Renal cortical epithelial cell (primary cell): ENCODE data around the gene LRCH3. TPM values are rescaled to one million over a fixed set of nuclear protein-coding genes. Genes with fewer than 3 reads are reported as not detected.
"Not testable (repeated sequence)": the region's sequence is repeated elsewhere in the genome, so short reads cannot be mapped to it uniquely, and the experiment has no call there.

Experiments
- DNase-seq: peaks from one replicate; pipeline ENCODE4 v3.0.0-alpha.2; 2011; ENCODE audit warnings: low read depth
- total RNA-seq: library from RNA; depleted of rRNA; stranded (reverse); fragments of >200 nt; gene quantifications from 2 replicates; pipeline ENCODE4 v1.2.3, GENCODE V29; 2014

The LRCH3 gene
- total RNA-seq, 1 donor from 2014 or later, result 72.8 TPM

DNA sequence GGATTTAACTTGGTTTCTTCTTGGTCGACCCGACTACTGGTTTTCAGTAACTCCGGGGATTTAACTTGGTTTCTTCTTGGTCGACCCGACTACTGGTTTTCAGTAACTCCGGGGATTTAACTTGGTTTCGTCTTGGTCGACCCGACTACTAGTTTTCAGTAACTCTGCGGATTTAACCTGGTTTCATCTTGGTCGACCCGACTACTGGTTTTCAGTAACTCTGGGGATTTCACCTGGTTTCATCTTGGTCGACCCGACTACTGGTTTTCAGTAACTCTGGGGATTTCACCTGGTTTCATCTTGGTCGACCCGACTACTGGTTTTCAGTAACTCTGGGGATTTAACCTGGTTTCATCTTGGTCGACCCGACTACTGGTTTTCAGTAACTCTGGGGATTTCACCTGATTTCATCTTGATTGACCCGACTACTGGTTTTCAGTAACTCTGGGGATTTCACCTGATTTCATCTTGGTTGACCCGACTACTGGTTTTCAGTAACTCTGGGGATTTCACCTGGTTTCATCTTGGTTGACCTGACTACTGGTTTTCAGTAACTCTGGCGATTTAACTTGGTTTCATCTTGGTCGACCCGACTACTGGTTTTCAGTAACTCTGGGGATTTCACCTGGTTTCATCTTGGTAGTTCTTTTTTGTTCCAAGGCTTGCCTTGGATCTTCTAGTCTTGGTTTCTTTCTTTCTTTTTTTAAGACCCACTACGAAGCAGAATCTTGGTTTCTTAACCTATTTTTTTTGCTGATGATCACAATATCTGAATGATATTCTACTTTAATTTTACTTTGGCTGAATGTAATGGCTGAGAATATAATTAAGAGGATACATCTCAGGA lies 130.6 kb downstream of the LRCH3 start:
- not testable (repeated sequence) for DNase-seq

DNA sequence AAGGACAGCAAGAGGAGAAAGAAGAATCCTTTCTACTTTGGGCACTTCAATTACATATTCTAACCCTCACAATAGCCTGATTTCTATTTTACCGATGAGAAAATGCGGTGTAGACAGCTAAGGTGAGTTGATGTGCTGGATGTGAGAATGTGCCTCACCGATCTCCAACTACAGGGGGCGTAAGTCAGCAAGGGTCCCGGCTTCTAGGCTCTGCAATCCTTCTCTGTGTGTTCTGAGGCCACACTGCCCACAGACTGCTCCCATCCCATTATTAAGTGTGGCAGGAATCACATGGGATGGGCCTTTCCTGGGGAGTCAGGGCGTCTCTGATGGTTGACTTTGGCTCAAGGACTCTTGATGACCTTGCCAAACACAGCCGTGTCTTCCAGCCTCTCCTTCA lies 135.4 kb downstream of the LRCH3 start:
- no peak for DNase-seq

DNA sequence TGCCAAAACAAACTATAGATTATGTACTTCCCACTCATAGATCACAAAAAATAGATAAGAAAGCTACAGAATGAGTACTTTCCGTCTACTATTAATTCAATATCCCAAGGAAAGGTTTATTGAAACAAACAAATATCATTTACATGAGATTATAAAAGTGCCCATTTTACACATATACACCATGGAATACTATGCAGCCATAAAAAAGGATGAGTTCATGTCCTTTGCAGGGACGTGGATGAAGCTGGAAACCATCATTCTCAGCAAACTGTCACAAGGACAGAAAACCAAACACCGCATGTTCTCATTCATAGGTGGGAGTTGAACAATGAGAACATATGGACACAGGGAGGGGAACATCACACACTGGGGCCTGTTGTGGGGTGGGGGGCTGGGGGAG lies 136.5 kb downstream of the LRCH3 start:
- not testable (repeated sequence) for DNase-seq

DNA sequence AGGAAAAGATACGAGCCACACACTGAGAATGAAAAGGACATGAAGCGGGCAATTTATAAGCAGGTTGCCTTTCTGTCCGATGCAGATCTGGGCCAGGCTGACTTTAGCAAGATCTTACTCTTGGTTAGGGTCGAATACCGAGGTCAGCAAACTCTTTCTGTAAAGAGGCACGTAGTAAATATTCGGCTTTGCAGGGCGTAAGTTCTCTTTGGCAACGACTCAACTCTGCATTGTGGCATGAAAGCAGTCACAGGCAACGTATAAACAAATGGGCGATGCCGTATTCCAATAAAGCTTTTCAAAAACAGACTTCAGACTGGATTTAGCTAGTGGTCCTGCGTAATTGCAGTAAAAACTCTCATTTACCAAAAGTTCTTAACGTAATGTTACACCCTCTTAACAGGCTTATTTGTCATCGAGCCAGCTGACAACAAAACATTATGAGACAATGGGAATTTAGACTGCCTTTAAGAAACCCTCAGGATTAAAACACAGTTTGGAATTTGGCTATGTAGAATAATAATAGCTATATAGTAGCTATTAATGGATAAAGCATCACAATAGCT lies 145.8 kb downstream of the LRCH3 start:
- DNase-seq, result no peak

Other genes starting within 250 kb of the LRCH3 start
- gene BDH1, start 235.3 kb upstream of the LRCH3 start, total RNA-seq, result 4.0 and 6.6 TPM in 2 replicates
- 11.5 and 13.9 TPM in 2 replicates for gene RUBCN, start 54.4 kb upstream of the LRCH3 start, total RNA-seq
- 69.8 and 90.5 TPM in 2 replicates for gene FYTTD1, start 41.4 kb upstream of the LRCH3 start, total RNA-seq
- 422 and 791 TPM in 2 replicates for gene RPL35A, start 158.9 kb downstream of the LRCH3 start, total RNA-seq
- 5.2 and 18.2 TPM in 2 replicates for gene LMLN, start 169.0 kb downstream of the LRCH3 start, total RNA-seq